Activated CD4-positive, alpha-beta T cell treated with anti-CD3 and anti-CD28 coated beads, Interleukin-2, amount 50 U/mL, for 4 hours (primary cell): ENCODE measurements around the gene HPSE2.

Source experiments
- DNase-seq, 2 experiments: peaks; one replicate each; pipeline ENCODE4 v3.0.0-alpha.2; 2020

Gene HPSE2

DNA sequence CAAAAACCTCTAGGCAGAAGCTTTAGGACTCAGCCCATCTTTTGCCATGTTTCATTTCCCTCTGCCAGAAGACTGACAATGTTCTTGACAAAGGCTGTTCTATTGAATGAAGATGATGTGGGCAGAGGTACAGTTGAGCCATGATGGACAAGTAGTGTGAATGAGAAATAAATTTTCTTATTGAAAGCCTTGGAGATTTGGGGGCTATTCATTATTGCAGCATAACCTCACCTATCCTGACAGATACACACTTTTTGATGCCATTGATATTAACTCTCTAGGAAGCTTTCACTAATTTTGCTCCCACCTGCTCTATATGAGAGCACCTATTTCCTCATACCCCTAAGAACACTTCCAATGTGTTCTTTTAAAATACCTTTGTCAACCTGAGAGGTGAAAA lies 752.0 kb downstream of the HPSE2 start:
- DNase-seq: no peak

DNA sequence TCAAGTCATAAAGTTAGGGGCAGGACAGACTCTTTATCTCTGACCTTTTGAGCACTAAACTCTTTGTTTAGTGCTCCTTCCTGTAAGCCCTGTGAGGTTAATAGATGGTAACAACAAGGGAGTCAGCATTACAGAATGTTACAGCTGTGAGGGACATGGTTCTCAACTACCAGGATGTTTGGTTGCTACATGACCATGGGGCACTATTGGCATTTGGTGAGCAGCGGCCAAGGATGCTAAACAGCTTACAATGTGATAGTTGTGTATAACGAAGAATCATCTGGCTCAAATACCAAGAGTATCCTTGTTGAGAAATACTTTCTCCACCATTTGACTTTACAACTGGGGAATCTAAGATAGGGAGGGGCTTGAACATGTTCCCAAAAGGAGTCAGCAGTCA lies 753.6 kb downstream of the HPSE2 start:
- no peak for DNase-seq

DNA sequence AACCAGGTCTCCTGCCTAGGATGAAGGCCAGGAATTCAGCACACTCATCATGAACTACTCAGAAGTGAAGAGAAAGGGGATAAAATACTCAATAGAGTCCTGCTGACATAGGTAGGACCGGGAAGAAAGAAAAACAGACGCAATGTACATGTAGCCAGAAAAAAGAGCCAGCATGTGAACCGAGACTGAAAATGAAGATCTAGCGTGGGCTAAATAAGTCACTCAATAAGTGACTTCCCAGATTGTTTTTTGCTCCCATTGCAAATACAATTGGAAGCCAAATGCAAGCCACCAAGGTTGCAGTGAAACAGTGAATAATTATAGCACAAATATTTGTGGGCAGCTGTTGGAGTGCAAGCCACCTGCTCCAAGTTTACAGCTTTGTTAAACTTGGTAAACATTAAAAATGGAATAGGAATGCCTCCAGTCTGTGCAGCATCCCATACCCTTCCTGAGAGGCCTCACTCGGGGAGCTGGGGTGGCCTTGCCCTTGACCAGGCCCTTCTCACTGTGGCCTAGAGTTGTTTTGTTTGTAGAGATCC lies 754.2 kb downstream of the HPSE2 start:
- DNase-seq: no peak

DNA sequence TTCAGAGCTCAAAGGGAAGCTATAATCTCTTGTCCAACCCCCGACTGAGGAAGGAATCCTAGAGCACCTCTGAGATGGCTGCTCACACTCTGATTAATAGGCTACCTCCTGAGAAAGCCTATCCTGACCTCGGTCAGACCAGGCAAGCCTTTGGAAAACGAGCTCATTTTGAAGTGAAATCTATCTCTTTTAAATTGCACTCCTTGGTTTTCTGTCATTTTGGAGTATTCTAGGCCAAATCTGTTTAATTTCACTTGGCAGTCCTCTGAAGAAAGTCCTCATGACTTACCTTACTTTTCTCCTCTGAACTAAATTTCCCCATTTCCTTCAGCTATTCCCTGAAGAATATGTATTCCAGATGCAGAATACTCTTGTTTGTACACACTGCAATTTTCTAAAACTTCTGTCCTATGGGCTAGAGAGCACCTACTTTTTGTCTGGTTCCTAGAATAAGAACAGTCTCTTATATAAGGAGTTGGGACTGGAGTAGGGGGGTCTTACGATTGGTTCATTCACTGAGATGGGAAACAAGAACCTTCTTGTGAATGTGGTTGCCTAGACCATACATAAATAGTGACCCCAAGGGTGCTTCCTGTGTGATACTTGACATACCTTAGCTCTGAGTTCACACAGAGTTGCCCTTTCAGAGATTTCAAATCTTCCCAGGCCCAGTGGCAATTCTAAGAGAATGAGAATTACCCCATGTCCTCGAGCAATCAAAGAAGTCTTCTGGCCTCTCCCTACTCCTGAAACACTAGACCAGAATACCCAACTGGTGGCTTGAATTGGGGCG lies 757.0 kb downstream of the HPSE2 start:
- DNase-seq: no peak

DNA sequence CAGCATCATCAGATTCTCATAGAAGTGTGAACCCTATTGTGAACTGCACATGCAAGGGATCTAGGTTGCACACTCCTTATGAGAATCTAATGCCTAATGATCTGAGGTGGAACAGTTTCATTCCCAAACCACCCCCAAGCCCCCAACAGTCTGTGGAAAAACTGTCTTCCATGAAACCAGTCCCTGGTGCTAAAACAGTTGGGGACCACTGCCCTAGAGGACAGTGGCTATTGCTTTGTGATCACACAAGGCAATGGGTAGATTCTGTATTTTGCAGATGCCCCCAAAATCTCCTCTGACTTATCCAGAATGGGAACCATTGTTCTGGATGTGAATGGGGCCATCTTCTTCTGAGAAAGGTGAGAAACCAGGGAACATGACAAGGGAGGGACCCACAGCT lies 757.8 kb downstream of the HPSE2 start:
- no peak for DNase-seq

DNA sequence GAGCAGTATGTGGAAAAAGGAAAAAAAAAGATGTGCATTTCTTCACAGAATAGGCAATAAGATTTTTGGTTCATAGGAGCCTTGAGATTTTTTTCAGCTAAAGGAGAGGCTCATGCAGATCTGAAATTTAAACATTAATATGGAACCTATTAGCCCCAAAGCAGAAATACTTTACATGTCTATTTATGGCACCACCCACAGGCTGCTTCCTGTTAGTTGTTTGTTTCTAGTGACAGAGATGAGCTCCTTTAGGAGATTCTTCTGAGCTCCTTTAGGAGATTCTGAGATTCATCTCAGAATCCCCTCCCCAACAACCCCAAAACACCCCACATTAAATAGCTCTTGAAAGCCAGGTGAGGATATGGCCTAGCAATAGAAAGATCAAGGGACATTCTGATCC lies 761.0 kb downstream of the HPSE2 start:
- DNase-seq: no peak

DNA sequence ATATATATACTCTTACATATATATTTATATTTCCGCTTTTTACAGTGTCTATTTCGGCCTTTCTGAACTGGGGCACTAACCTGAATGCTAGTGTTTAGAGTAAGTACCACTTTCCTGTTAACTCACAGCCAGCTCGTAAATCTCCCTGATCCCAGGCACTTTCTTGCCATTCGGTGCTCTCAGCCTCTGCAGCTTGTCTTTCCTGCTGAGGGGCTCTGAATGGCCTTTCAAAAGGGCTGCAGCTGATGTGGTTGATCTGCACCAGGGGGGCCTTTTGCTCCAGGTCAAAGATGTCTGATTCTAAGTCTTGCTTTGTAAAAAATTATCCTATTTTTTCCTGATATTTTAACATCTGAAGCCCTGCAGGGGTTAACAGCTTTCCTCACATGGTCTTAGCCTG lies 763.5 kb downstream of the HPSE2 start:
- no peak for DNase-seq

DNA sequence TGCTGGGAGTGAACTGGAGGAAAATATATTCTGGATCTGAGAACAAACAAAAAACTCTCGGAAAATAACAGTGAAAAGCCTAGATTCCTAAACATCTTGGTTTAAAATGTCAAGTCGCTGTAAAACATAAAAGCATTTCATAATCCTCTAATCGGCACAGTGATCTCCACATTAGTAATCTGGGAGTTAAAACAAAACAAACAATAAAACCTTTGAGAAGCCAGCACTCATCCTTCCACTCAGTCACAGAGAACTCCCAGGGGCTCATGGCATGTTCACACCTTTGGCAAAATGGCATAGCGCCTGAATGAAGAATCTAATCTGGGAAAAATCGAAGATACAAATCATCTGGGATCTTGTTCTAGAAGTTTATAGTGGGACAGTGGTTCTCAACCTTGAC lies 764.8 kb downstream of the HPSE2 start:
- DNase-seq: no peak

DNA sequence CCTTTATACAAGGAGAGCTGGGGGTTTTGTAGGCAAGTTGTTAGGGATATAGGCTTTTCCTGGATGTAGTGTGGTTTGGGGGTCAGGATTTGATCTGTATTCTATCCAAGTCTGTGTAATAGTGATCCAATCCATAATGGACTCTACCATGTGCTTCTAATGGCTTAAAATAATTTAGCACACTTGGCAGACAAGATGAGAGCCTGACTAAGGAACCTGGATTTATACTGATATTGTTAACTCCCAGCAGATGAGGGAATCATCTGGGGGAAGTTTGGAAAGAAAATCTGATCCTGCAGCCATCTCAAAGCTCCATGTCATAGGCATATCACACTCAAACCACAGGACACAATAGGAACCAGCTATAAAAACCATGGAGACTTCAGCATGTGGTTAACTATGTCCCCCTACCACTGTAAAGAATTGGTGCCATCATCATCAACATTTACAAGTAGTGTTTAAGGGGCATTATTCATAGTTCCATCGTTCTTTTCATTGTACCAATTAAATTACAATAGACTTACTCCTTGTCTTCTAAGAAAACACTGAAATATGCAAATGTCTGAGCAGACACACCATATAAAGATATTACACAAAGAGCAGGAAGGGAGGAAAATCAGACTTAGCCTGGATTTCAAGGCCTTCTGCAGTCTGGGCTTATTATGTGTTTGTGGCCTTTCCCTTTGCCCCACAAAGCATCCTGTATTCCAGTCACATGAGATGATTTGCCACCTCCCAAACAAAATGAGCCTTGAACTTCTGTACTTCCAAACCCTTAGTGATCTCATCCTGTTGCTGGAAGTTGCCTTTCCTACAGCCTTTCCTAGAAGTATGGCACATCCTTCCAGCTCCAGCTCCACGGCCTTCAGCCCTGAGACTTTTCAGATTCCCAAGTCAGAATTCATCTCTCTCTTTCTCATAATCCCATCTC lies 766.4 kb downstream of the HPSE2 start:
- no peak for DNase-seq

DNA sequence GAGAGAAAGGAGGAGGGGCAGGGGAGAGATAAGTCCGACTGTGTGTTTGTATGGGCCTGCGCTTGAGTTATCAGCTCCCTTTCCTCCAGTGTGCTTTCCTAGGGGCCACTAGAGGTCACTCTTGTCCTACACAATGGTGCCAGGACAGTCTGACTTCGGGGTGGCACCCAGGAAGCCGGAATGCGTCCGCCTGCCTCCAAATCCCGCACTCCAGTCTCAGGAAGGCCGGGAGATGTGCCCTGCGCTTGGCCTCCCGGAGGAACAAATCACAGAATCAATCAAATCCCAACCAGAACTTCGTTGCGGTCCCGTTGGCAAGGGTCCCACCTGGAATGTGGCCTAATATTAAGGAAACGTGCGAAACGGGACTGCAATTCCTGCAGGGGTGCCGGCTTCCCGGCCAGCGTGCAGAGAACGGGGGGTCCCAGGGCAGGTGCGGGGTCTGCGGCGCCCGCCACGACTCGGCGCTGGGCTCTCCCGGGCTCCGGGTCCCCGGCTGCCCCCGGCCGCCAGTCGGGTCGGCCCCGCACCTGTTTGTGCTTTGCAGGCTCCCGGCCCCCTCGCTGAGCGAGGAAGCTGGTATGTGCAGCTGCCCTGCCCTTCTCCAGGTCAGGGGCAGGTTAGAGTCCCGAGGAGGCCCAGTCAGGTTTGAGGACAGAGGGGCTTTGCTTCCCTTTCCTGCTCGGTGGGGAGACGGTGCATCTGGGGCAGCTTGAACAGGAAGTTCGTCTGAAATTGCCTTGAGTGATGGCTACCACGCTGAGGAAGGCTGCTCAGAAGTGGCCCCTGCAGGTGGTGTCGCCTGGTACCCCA lies 767.9 kb downstream of the HPSE2 start:
- DNase-seq: peak; percentile 37 to 48

DNA sequence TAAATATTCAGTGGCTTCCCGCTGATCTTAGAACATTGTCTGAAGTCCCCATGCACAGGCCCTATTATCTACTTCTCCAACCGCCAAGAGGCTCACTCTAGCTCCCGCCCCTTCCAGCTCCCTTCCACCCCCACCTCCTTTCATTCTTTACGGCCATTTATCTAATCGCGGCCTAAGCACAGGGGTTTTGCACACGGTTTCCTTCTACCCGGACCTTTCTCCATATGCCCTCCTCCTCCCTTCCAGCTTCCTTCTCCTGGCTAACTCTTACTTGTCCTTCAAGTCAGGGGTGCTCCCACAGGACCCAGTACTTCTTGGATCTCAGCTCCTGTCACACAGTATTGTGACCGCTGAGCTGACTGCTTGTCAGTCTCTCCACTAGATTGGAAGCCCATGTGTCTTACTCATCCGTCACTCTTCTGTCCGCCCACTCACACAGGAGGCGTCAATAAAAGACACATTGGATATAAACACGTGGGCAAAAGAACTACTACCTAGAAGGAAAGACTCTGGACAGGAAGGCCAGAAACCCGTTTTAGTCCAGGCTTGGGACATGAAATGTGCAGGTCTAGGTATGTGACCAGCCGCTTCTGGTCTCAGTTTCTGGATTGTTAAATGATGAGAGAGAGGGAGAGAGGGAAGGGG lies 768.7 kb downstream of the HPSE2 start:
- DNase-seq: no peak

DNA sequence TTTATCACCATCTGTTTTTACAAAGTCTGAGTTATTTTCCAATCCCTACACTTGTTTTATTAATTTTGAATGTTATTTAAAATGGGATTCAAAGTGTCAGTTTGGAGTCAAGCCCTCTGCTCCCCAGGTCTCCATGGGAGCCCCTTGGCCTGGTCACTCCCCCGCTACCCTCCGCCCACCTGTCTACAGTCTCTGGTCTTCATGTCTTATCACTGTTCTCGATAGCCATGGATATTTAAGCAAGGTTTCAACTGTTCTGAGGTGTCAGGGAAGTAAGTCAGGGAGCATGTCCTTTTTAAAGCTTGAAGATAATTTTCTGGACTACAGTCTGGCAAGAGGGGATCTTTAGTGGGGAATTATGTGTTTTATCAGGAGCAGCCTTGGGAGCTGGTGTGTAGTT lies 769.8 kb downstream of the HPSE2 start:
- DNase-seq: no peak

DNA sequence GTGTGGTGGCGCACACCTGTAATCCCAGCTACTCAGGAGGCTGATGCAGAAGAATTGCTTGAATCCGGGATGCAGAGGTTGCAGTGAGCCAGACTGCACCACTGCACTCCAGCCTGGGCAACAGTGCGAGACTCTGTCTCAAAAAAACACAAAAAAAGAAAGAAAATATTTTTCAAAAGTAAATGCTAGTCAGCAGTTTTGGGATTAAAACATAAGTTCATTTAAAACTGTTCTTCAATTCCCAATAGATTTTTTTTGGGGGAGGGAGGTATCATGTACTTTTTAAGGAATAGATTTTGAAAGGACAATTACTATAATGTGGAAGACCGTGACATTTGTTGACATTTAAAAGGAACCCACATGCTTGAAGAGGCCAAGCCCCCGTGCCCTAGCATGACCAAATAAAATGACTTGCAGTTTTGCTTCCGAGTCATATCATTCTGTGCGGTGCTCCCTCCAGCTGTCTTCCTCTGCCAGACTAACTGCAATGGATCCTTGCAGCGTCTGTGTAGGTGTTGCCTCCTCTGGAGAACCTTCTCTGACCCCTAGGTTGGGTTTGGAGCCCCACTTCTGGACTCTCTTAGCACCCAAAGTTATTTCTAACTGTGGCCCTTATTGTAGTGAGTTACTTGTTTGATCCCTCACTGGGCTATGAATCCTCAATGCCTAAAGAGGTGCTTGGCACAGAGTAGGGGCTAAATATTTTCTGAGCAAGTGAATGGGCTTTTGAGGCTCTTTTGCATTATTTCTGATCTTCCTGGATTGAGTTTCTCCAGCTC lies 771.5 kb downstream of the HPSE2 start:
- no peak for DNase-seq

DNA sequence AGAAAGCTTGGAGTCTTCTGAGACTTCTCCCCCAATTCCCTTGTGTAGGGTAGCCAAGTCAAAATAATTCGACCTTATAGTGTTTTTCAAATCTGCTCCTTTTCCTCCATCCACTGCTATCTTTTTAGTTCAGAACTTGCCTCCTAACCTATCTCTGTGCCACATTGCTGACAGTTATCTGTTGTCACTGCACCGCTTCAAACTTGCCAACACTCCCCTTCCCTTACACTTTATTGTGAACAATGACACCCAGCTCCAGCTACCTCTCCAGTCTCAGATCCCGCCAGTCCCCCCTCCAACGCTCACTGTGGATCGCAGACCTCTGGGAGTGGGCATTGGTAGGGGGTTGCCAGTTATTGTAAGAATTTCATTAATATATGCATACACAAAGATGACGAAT lies 772.6 kb downstream of the HPSE2 start:
- no peak for DNase-seq

DNA sequence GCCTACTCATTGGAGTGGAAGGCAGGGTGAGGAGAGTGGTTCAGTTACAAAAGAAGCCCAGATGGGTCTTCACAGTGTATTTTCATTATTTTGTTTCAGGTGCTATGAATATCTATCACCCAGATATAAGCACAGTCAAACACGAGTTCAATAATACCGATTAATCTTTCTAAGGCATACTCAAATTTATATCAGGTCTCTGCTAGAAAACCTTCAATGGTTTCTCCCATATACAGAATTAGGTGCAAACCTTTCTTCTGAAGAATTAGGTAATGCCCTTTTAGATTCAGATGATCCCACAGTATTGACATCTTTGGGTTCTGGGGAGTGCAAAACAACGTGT lies 774.2 kb downstream of the HPSE2 start:
- DNase-seq: no peak

DNA sequence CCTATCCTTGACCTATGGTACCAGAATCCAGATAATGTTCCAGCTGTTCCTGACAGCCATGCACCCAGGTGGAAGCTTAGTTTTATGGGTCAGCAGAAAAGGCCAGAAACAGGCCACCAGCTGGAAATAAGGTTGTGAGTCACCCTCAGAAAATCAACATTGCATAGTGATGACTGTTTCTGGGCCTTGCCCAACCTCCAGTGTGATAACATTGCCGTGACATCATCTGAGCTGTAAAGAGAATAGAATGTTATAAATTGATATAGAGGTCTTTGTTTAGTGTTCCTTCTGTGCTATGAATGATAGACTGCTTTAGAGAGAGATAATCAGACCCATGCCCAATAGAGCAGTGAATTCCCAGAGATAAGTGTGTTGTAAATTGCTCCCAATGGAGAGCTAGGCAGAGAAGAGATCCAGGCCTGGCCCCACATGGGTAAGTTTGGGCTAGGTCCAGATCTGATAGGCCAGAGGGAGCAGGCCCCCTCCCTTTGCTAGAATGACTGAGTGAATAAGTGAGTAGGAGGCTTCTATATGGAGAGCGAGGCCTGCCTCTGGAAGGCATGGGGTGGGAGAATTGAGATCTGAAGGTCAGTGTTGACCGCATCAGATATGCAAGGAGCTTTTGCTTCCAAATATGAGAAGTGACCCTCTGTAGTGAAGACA lies 774.7 kb downstream of the HPSE2 start:
- no peak for DNase-seq

DNA sequence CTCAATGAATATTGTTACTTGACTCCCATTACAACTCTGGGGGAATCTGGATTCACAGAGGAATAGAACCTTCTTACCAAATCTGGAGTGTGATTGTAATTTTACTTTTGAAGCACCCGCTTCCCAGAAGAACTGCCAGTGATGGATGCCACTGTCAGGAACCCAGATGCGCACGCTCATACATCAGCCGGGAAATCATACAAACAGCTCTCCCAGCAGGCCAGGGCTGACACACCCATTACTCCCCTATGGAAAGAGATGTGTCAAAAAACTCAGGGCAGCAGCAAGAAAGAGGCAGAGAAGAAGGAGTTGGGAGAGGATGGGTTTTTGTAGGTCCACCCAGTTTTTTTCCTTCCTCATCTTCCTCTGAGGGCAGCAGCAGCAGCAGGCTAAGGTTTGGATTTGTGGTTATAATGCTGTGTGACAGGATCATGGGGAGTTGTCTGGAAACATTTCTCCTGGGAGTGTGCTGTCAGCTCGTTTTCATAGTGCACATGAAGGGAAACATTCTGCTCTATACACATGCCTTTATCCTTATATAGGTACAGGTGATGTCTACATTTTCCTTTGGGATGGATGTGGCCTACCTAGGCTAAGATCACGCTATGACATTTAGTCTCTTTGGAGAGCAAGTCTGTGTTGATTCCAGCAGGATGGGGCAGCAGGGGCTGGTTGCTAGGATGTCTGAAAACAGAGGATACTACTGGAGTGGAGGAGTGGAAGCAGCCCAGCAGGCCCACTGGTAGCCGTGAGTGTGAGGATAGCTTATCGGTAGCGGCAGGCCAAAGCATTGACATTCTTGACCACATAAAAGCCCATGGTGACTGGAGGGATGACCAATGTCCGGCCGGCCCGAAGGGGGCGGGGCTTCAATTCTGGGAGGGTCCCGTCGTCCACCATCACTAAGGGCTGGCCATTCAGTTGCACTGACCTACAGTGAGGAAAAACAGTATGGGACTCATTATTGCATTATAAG lies 776.6 kb downstream of the HPSE2 start:
- no peak for DNase-seq

DNA sequence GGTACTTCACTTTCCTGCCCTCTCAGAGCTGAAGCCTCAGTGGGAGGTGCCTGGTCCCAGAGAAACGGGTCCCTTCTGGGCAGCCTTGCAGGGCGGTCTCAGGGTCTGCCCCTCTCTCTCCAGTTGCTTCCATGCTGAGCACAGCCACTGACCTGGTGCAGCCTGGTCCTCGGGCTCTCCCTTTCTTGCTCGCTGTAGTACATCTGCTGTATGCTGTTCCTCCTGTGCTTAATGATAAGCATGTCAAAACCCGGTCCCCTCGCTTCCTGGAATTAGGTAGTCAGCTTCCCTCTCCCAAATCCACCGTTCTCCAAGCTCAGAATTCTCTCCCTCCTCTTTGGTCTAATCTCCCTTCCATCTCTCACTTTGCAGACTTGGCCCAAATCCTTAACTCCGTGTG lies 777.9 kb downstream of the HPSE2 start:
- DNase-seq: no peak

DNA sequence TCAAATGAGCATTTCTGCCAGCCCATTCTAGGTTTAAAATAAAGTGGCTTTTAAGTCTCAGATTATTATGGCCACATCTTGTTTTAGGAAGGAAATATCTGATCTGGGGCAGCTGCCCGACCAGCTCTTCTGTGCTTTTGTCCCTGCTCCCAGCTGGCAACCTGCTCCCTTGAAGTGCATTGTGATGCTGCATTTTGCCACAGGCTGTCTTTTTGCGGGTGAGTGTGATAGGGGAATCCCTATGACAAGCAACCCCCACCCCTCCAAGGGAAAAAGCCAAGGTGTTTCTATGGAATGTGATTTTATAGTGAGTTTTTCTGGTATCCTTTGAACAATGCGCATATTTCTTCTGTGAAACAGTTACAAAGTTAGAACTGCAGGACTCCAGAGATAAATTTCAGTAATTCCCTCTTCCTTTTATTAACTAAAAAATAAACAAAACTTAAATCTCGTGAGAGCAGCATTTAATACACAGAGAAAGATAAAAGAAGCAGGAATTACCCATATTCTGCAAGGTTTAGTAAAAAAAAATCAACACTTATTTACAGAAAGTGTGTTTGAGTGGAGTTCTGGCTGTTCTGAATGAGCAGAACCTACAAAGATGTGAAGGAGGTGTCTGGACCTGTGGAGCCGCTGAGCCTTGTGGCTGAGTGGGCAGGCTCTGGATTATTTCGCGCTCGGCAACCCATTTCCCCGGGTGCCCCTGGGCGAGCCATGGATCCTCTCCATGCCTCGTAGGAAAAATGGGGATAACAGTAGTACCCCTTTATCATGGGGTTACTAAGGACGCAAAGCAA lies 778.8 kb downstream of the HPSE2 start:
- DNase-seq: no peak
